AG08396 (cell line): Measurements from ENCODE around the gene CDT1.

Experiments
- DNase-seq: peaks from one replicate; pipeline ENCODE4 v3.0.0; 2012; ENCODE audit warnings: low spot score, mixed read lengths

Gene CDT1

GRCh38 chr16:88803264-88803987 is at the start of gene CDT1:
CDT1 (plus strand) TSS chr16:88803789; CDS start chr16:88803832, 43 bp downstream.
- peak; percentile 100 for DNase-seq

DNA sequence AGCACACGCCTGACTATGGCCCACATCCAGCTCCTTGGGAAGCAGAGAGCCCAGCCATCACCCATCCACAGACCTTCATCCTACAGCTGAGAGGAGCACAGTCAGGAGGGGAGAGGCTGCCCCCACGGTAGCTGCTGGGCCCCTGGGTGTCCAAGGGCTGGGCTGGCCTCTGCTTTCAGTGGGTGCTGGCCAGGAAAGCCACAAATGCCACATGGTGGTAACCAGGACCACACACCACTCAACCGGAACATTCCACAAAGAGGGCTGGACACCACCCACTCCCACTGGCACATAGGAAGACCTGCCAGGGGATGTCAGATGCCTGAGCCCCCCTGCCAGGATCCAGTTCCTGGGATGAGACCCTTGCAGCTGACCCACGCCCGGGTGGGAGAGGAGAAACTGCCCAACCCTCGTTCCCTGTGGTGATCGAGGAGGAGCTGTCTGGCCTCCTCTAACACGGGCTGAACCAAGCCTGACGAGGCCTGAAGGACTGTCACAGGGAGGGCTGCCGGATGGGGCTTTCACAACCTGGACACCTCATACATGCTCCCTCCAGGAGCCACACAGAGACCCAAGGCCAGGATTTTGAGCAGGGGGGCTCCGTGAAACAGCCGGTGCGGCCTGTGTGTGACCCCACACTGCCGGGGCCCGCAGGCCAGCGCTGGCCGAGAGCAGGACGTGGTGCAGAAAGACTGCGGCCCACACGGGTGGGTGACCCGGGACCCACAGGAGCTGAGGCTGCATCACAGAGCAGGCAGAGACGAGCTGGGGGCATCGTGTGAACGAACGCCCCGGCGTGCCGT is 49.3 kb upstream of the CDT1 start:
- DNase-seq, result peak; percentile 50

- DNase-seq, result peak; percentile 93
These were observed 48.5 kb upstream of the CDT1 start for GRCh38 chr16:88754912-88755744.

- no peak for DNase-seq
These were observed 47.7 kb upstream of the CDT1 start for GRCh38 chr16:88755745-88756443.

GRCh38 chr16:88758227-88758943 is 45.2 kb upstream of the CDT1 start:
- DNase-seq, result peak; percentile 62

DNA sequence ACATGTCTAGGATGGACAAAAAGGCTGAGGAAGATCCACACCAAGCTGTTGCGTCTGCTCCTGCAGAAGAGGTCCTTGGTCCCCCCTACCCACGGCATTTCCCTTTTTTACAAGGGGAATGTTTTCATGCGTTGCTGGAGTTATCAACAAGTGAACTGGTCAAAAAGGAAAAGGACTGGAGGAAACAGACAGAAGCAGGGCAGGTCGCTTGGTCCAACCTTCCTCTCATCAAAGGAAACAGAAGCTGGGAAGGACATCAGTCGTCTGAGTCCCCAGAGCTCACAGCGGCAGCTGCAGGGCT is 44.7 kb upstream of the CDT1 start:
- no peak for DNase-seq

DNA sequence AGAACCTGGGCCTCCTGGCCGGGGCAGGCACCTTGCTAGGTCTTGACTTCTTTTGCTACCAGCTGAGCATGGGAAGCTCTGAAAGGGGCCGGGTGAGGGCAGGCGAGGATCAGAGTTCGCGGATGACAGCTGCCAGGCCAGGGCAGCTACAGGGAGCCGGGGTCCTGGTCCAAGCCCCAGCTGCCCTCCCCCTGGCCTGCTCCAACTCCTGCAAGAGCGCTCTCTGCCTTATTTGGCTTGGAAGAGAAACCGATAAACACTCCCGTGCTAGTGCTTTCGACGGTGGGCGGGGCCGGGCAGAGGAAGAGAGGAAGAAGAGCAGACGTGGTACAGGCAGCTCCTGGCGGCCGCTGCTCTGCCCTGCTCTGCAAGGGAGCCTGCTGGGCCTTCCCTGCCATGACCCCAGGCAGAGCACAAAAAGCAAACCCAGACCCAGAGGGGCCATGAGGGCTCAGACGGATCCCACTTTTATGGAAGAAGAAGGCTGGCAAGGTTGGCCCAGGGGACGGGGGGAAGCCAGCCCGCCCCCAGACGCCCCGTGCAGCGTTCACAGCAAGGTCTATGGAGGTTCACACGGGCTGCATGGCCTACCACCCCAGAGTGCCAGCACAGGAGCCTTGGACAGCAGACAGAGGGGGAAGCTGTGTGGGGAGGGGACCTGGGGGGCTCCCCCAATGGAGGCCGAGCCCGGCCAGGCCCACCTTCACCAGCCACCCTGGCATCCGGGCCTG is 44.2 kb upstream of the CDT1 start:
- DNase-seq, result peak; percentile 57

GRCh38 chr16:88759976-88760350 is 43.6 kb upstream of the CDT1 start:
- DNase-seq, result no peak

GRCh38 chr16:88760424-88761142 is 43.0 kb upstream of the CDT1 start:
- DNase-seq, result no peak

DNA sequence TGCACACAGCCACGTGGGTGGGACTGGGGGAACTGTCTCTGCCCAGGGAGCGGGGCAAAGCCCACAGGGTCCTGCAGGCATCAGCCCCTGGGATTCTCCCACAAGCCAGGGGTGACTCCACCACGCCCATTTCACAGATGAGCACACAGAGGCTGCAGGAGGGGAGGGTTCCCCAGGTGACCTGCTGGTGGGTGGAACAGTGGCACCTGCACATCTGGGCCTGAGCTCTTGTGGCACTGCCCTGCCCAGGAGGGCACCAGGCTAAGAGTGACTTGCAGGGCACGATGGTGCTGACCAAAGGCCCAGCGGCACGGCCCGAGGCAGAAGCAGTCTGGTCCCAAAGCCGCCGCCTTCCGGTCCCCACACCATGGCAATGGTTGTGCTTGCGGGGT is 42.5 kb upstream of the CDT1 start:
- no peak for DNase-seq

- no peak for DNase-seq
These were observed 41.8 kb upstream of the CDT1 start for GRCh38 chr16:88761830-88762229.

DNA sequence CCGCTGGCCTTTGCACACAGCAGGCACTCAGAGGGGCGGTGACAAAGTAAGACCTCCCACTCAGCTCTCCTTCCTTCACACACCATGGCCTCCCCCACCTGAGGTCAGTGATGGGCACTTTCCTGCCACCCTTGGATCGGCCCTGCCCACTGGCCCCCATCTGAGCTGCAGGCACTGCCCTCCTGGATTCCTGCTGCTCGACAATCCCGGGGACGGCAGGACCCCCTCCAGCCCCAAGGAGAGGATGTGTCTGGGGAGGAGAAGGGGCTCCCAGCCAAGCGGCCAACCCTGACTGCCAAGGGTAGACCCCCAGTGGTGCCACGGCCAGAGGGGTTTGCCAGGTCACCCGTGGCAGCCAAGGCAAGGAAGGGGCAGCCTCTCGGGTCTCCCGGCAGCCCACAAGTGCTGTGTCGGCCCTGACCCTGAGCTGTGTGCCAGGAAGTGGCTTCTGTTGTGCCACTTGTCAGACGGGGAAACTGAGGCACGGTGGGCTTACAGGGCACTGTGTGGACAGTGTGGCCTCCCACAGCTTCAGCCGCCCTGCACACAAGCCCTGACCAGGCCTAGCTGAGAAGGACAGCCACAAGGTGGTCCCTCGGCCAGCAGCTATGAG is 41.2 kb upstream of the CDT1 start:
- DNase-seq, result no peak

DNA sequence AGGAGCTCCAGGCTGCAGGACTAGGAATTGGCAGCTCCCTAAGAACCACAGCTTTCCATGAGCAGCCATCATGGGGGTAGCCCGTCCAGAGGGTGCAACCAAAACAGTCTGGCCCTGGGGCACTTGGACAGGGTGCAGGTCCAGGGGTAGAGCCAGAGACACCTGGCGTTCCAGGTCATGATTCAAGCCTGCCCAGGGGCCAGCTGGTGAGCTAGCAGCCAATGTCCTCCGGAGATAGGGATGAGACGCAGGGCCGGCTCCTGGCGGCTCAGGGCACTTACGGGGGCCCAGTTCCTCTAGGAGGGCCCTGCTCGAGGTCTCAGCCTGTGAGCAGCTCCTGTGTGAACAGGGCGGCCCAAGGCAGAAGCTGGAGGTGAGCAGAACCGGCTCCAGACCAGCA is 40.6 kb upstream of the CDT1 start:
- no peak for DNase-seq

DNA sequence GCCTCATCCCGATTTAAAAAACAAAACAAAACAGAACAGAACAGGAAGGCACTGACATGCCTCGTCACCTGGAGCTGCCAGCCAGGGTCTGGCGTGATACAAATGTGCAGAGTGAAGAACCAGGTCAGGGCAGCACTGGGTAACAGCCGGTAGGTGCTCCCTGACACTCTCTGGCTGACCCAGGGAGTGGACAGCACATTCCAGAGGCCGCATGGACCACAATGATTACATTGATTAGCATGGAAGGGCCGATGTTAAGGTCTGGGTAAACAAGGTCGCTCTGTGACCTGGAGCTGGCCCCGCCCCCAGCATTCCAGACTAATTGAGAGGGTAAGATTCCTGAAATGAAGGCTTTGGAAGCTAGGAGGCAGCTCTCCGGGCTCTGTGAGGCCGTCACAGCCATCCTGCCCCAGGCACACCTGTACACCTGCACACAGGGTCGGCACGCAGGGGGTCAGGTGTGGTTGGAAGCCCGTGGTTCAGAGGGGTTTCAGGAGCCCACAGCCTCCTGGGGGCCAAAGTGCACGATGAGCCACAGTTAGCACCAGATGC is 40.0 kb upstream of the CDT1 start:
- no peak for DNase-seq

DNA sequence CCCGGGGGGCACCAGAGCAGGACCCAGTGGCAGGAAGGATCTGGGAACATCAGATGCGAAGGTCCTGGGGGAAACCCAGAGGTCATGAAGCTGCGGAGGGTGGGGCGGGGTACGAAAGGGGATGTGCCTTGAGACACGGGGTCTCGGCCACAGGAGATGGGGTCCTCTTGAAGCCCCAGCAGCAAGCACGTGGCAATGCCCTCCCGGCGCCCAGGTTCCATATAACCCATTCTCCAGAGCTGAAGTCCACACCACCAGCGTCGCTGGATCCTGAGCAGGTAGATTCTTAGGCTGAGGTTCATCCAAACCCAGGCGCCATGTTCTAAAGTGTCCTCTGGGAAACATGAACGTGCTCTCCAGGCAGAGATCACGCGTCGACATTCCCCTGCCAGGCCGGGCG is 39.5 kb upstream of the CDT1 start:
- no peak for DNase-seq

- DNase-seq, result no peak
These were observed 38.7 kb upstream of the CDT1 start for GRCh38 chr16:88764913-88765349.

DNA sequence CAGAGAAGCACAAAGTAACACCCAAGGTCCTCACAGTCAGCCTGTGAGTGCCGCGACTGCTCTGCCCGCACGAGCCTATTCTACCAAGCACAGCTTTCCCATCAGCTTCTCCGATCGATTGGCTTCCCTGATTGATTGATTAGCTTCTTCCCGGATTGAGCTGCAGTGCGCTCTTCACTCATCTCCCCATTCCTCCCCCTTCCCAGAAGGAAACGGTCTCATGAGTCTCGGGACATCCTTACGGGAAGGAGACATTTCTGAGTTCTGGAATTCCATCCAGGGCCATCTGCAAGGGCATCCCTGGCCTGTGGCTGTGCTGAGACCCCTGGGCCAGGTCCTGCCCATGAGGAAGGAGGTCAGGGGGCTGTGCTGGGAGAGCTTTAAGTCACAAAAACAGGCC is 36.6 kb upstream of the CDT1 start:
- DNase-seq, result no peak

- no peak for DNase-seq
These were observed 36.0 kb upstream of the CDT1 start for GRCh38 chr16:88767546-88768070.
